ENCODE results near the gene PPIC. TPM values are rescaled to one million over a fixed set of nuclear protein-coding genes. Genes with fewer than 3 reads are reported as not detected.

The PPIC gene
- total and polyA plus RNA-seq, 7 experiments from 2014 or later, result not detected

GRCh38 chr5:123039673-123040072 lies 3.1 kb upstream of the PPIC start:
- Histone ChIP-seq H3K27ac (ENCODE audit: low read depth, low read length) (no peak overlapping the region), H3K4me3 (ENCODE audit: low read length) (no peak overlapping the region), H3K9me3 (ENCODE audit: control insufficient read depth in 2 of 3, low read length in 3 of 3) (no peaks in the 10 kb centered on the region), H3K36me3 (ENCODE audit: control insufficient read depth in 2 of 3, insufficient read depth in 3 of 3, low read length in 3 of 3) (no peaks in the 10 kb centered on the region), H3K4me1 (ENCODE audit: control insufficient read depth in 2 of 2, insufficient read depth in 2 of 2, low read length in 2 of 2) (peaks cover 0 to 5% of the 10 kb centered on the region in 2 donors), H3K27me3 (ENCODE audit: control insufficient read depth in 2 of 2, insufficient read depth in 2 of 2, low read length in 2 of 2) (no peaks in the 10 kb centered on the region)
- Mint-ChIP-seq H3K27me3 (peaks cover 46 to 73% (median 54%) of the 10 kb centered on the region in 5 donors), H3K4me1 (peaks cover 0 to 17% (median 9%) of the 10 kb centered on the region in 7 donors), H3K27ac (no peak overlapping the region), H3K9me3 (peaks cover 0 to 4% (median 0%) of the 10 kb centered on the region in 11 donors), H3K36me3 (no peaks in the 10 kb centered on the region), H3K4me3 (no peak overlapping the region)
- ATAC-seq (no peak), DNase-seq (no peak)
- POLR2A ChIA-PET, result no interaction called here
- CTCF ChIA-PET, result no interaction called here
- intact Hi-C loops (cut with micrococcal nuclease), result loop anchor here in 1 of 2 donors (5.0 kb wide), 1 partner anchor 53 kb away; no protein-coding TSS in a partner anchor

- Histone ChIP-seq H3K27ac (ENCODE audit: low read depth, low read length) (no peak overlapping the region), H3K9me3 (ENCODE audit: control insufficient read depth in 2 of 3, low read length in 3 of 3) (no peaks in the 10 kb centered on the region), H3K4me1 (ENCODE audit: control insufficient read depth in 2 of 2, insufficient read depth in 2 of 2, low read length in 2 of 2) (peaks cover 0 to 5% of the 10 kb centered on the region in 2 donors), H3K4me3 (ENCODE audit: low read length) (no peak overlapping the region), H3K27me3 (ENCODE audit: control insufficient read depth in 2 of 2, insufficient read depth in 2 of 2, low read length in 2 of 2) (no peaks in the 10 kb centered on the region), H3K36me3 (ENCODE audit: control insufficient read depth in 2 of 3, insufficient read depth in 3 of 3, low read length in 3 of 3) (no peaks in the 10 kb centered on the region)
- DNase-seq (no peak), ATAC-seq (no peak)
- ChIA-PET CTCF (no interaction called here), POLR2A (no interaction called here)
- Mint-ChIP-seq H3K9me3 (peaks cover 0 to 4% (median 0%) of the 10 kb centered on the region in 11 donors), H3K27ac (no peak overlapping the region), H3K27me3 (peaks cover 55 to 81% (median 61%) of the 10 kb centered on the region in 5 donors), H3K4me1 (peaks cover 0 to 17% (median 9%) of the 10 kb centered on the region in 7 donors), H3K36me3 (no peaks in the 10 kb centered on the region), H3K4me3 (peak overlapping the region in 4 of 10 donors; percentile 39 to 66 (median 50))
- intact Hi-C loops (cut with micrococcal nuclease), result loop anchor here in 1 of 2 donors (5.0 kb wide), 1 partner anchor 55 kb away; no protein-coding TSS in a partner anchor
Observed at GRCh38 chr5:123037104-123037418, 536 bp upstream of the PPIC start.

- H3K4me3 Mint-ChIP-seq, result peak overlapping the region in 7 of 10 donors; percentile 11 to 74 (median 62)
- Histone ChIP-seq H3K36me3 (ENCODE audit: control insufficient read depth in 2 of 3, insufficient read depth in 3 of 3, low read length in 3 of 3) (no peaks in the 10 kb centered on the region), H3K4me3 (ENCODE audit: low read length) (no peak overlapping the region), H3K27ac (ENCODE audit: low read depth, low read length) (no peak overlapping the region), H3K4me1 (ENCODE audit: control insufficient read depth in 2 of 2, insufficient read depth in 2 of 2, low read length in 2 of 2) (peaks cover 0 to 5% of the 10 kb centered on the region in 2 donors), H3K27me3 (ENCODE audit: control insufficient read depth in 2 of 2, insufficient read depth in 2 of 2, low read length in 2 of 2) (no peaks in the 10 kb centered on the region), H3K9me3 (ENCODE audit: control insufficient read depth in 2 of 3, low read length in 3 of 3) (no peaks in the 10 kb centered on the region)
- peaks cover 0 to 17% (median 9%) of the 10 kb centered on the region in 7 donors for H3K4me1 Mint-ChIP-seq
- H3K36me3 Mint-ChIP-seq, result no peaks in the 10 kb centered on the region
- POLR2A ChIA-PET, result no interaction called here
- CTCF ChIA-PET, result no interaction called here
- H3K27ac Mint-ChIP-seq, result no peak overlapping the region
- peaks cover 57 to 82% (median 72%) of the 10 kb centered on the region in 5 donors for H3K27me3 Mint-ChIP-seq
- no peak for ATAC-seq
- no peak for DNase-seq
- intact Hi-C loops (cut with micrococcal nuclease), result loop anchor here in 1 of 2 donors (5.0 kb wide), 1 partner anchor 56 kb away; no protein-coding TSS in a partner anchor
- H3K9me3 Mint-ChIP-seq, result peaks cover 0 to 4% (median 0%) of the 10 kb centered on the region in 11 donors
Observed at GRCh38 chr5:123035918-123036390, 571 bp downstream of the PPIC start.

GRCh38 chr5:123035360-123035917 lies 1.1 kb downstream of the PPIC start:
- CTCF ChIA-PET, result no interaction called here
- H3K27ac Mint-ChIP-seq, result no peak overlapping the region
- no peak for ATAC-seq
- Histone ChIP-seq H3K4me1 (ENCODE audit: control insufficient read depth in 2 of 2, insufficient read depth in 2 of 2, low read length in 2 of 2) (peaks cover 0 to 5% of the 10 kb centered on the region in 2 donors), H3K27me3 (ENCODE audit: control insufficient read depth in 2 of 2, insufficient read depth in 2 of 2, low read length in 2 of 2) (no peaks in the 10 kb centered on the region), H3K4me3 (ENCODE audit: low read length) (no peak overlapping the region), H3K27ac (ENCODE audit: low read depth, low read length) (no peak overlapping the region), H3K36me3 (ENCODE audit: control insufficient read depth in 2 of 3, insufficient read depth in 3 of 3, low read length in 3 of 3) (no peaks in the 10 kb centered on the region), H3K9me3 (ENCODE audit: control insufficient read depth in 2 of 3, low read length in 3 of 3) (no peaks in the 10 kb centered on the region)
- POLR2A ChIA-PET, result no interaction called here
- H3K27me3 Mint-ChIP-seq, result peaks cover 57 to 79% (median 76%) of the 10 kb centered on the region in 5 donors
- no peak for DNase-seq
- H3K36me3 Mint-ChIP-seq, result no peaks in the 10 kb centered on the region
- peak overlapping the region; percentile 43 to 74 (median 62) for H3K4me3 Mint-ChIP-seq
- H3K9me3 Mint-ChIP-seq, result peaks cover 0 to 4% (median 0%) of the 10 kb centered on the region in 11 donors
- peaks cover 0 to 17% (median 9%) of the 10 kb centered on the region in 7 donors for H3K4me1 Mint-ChIP-seq
- intact Hi-C loops (cut with micrococcal nuclease), result loop anchor here in 1 of 2 donors (5.0 kb wide), 1 partner anchor 57 kb away; no protein-coding TSS in a partner anchor

GRCh38 chr5:123033157-123033671 lies 3.3 kb downstream of the PPIC start:
- H3K4me3 Mint-ChIP-seq, result no peak overlapping the region
- DNase-seq (no peak), ATAC-seq (no peak)
- H3K27ac Mint-ChIP-seq, result no peak overlapping the region
- H3K36me3 Mint-ChIP-seq, result no peaks in the 10 kb centered on the region
- Histone ChIP-seq H3K27ac (ENCODE audit: low read depth, low read length) (no peak overlapping the region), H3K36me3 (ENCODE audit: control insufficient read depth in 2 of 3, insufficient read depth in 3 of 3, low read length in 3 of 3) (no peaks in the 10 kb centered on the region), H3K4me1 (ENCODE audit: control insufficient read depth in 2 of 2, insufficient read depth in 2 of 2, low read length in 2 of 2) (peaks cover 0 to 5% of the 10 kb centered on the region in 2 donors), H3K27me3 (ENCODE audit: control insufficient read depth in 2 of 2, insufficient read depth in 2 of 2, low read length in 2 of 2) (no peaks in the 10 kb centered on the region), H3K4me3 (ENCODE audit: low read length) (no peak overlapping the region), H3K9me3 (ENCODE audit: control insufficient read depth in 2 of 3, low read length in 3 of 3) (no peaks in the 10 kb centered on the region)
- H3K4me1 Mint-ChIP-seq, result peaks cover 0 to 17% (median 9%) of the 10 kb centered on the region in 7 donors
- peaks cover 0 to 1% (median 0%) of the 10 kb centered on the region in 11 donors for H3K9me3 Mint-ChIP-seq
- ChIA-PET CTCF (no interaction called here), POLR2A (no interaction called here)
- peaks cover 43 to 64% (median 62%) of the 10 kb centered on the region in 5 donors for H3K27me3 Mint-ChIP-seq
- intact Hi-C loops (cut with micrococcal nuclease), result no loop called here

DNA sequence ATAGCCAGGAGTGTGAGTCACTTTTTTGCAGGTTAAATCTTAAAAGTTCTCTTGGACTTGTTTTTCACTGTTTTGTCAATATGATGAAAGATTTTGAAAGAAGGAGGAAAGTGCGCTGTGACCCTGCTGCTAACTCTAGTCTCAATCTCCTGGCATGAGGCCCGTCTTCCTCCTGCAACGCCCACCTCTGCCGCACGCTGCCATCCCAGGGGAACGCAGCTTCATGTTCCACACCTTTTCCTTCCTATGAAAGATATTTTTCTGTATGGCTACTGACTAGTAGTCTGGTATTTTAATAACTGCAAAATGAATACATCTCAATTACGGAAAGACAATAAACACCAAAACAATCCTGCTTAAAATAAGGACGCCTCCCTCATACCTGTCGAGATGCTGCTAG lies 8.3 kb downstream of the PPIC start:
- DNase-seq (no peak), ATAC-seq (no peak)
- no peak overlapping the region for H3K4me3 Mint-ChIP-seq
- Histone ChIP-seq H3K4me1 (ENCODE audit: control insufficient read depth in 2 of 2, insufficient read depth in 2 of 2, low read length in 2 of 2) (no peaks in the 10 kb centered on the region), H3K36me3 (ENCODE audit: control insufficient read depth in 2 of 3, insufficient read depth in 3 of 3, low read length in 3 of 3) (no peaks in the 10 kb centered on the region), H3K27me3 (ENCODE audit: control insufficient read depth in 2 of 2, insufficient read depth in 2 of 2, low read length in 2 of 2) (peaks cover 0 to 3% of the 10 kb centered on the region in 2 donors), H3K27ac (ENCODE audit: low read depth, low read length) (no peak overlapping the region), H3K9me3 (ENCODE audit: control insufficient read depth in 2 of 3, low read length in 3 of 3) (no peaks in the 10 kb centered on the region), H3K4me3 (ENCODE audit: low read length) (no peak overlapping the region)
- peaks cover 0 to 2% (median 0%) of the 10 kb centered on the region in 11 donors for H3K9me3 Mint-ChIP-seq
- intact Hi-C loops (cut with micrococcal nuclease), result no loop called here
- no peaks in the 10 kb centered on the region for H3K36me3 Mint-ChIP-seq
- ChIA-PET CTCF (no interaction called here), POLR2A (no interaction called here)
- H3K27me3 Mint-ChIP-seq, result peaks cover 9 to 34% (median 30%) of the 10 kb centered on the region in 5 donors
- H3K4me1 Mint-ChIP-seq, result peaks cover 0 to 2% (median 0%) of the 10 kb centered on the region in 7 donors
- H3K27ac Mint-ChIP-seq, result no peak overlapping the region

- H3K4me1 Mint-ChIP-seq, result no peaks in the 10 kb centered on the region
- Histone ChIP-seq H3K9me3 (ENCODE audit: control insufficient read depth in 2 of 3, low read length in 3 of 3) (no peaks in the 10 kb centered on the region), H3K27me3 (ENCODE audit: control insufficient read depth in 2 of 2, insufficient read depth in 2 of 2, low read length in 2 of 2) (no peaks in the 10 kb centered on the region), H3K4me3 (ENCODE audit: low read length) (no peak overlapping the region), H3K36me3 (ENCODE audit: control insufficient read depth in 2 of 3, insufficient read depth in 3 of 3, low read length in 3 of 3) (no peaks in the 10 kb centered on the region), H3K27ac (ENCODE audit: low read depth, low read length) (no peak overlapping the region), H3K4me1 (ENCODE audit: control insufficient read depth in 2 of 2, insufficient read depth in 2 of 2, low read length in 2 of 2) (no peaks in the 10 kb centered on the region)
- CTCF ChIA-PET, result no interaction called here
- no peak for DNase-seq
- no peak for ATAC-seq
- no peaks in the 10 kb centered on the region for H3K36me3 Mint-ChIP-seq
- H3K27ac Mint-ChIP-seq, result no peak overlapping the region
- no peak overlapping the region for H3K4me3 Mint-ChIP-seq
- H3K9me3 Mint-ChIP-seq, result peaks cover 0 to 10% (median 1%) of the 10 kb centered on the region in 11 donors
- peaks cover 0 to 4% (median 0%) of the 10 kb centered on the region in 5 donors for H3K27me3 Mint-ChIP-seq
- intact Hi-C loops (cut with micrococcal nuclease), result no loop called here
- POLR2A ChIA-PET, result no interaction called here
Observed at GRCh38 chr5:123014689-123015088, 21.8 kb downstream of the PPIC start.

Data from naive thymus-derived CD4-positive, alpha-beta T cell (primary cell).